Tibial nerve (tissue), 4 donors: Measurements from ENCODE around the gene NISCH.

ENCODE experiments used
- EP300 ChIP-seq, 2 donors: sonication (generic); formaldehyde crosslinking; IDR thresholded peaks; one replicate each; pipeline ENCODE4 v1.6.1; 2017; ENCODE audit warnings: antibody characterized with exemption in 2 of 2, mild to moderate bottlenecking in 1 of 2
- TF ChIP-seq, protein P1 (sequence below), 5 experiments: fragments of 200-600 bp in 3 of 5; fragments of 450-650 bp in 2 of 5; sonication (generic) in 3 of 5; IDR thresholded peaks; one replicate each; pipeline ENCODE4 v1.5.1; 2016 to 2019; ENCODE audit warnings: antibody characterized with exemption in 5 of 5, mild to moderate bottlenecking in 3 of 5, moderate library complexity in 2 of 5

DNA sequence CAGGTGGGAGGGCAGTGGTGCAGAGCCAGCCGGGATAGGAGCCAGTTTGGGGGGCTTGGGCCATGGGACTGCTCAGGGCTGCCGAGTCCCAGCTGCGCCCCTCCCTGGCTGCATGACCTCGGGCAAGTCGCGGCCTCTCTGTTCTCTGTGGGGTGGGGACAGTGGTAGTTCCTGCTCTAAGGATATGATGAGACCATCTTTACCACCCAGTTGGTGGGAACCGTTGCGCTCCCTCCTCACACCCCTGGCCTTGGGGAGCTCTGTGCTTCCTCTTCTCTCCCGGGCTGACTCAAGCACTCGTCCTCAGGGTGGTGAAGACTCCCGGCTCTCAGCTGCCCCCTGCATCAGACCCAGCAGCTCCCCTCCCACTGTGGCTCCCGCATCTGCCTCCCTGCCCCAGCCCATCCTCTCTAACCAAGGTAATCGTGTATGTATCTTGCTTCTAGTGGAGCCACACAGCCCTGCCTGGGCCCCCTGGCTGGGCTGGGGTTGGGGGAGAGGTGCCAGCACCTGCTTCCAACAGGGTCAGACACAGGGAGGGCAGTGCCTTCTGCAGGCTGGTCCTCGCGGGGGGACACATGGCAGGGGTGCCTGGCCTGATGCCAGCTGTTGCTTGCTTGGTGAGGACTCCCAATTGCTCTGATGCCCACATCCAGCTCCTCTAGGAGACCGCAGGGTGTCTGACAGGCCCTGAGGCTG lies 24.6 kb downstream of the NISCH start:
- TF ChIP-seq, protein P1, sequence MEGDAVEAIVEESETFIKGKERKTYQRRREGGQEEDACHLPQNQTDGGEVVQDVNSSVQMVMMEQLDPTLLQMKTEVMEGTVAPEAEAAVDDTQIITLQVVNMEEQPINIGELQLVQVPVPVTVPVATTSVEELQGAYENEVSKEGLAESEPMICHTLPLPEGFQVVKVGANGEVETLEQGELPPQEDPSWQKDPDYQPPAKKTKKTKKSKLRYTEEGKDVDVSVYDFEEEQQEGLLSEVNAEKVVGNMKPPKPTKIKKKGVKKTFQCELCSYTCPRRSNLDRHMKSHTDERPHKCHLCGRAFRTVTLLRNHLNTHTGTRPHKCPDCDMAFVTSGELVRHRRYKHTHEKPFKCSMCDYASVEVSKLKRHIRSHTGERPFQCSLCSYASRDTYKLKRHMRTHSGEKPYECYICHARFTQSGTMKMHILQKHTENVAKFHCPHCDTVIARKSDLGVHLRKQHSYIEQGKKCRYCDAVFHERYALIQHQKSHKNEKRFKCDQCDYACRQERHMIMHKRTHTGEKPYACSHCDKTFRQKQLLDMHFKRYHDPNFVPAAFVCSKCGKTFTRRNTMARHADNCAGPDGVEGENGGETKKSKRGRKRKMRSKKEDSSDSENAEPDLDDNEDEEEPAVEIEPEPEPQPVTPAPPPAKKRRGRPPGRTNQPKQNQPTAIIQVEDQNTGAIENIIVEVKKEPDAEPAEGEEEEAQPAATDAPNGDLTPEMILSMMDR (IDR thresholded peaks at IDR 0.05): no peak
- TF ChIP-seq EP300 (IDR thresholded peaks at IDR 0.05): no peak
